Mononuclear cell (primary cell): ENCODE measurements around the gene JADE2. TPM values are rescaled to one million over a fixed set of nuclear protein-coding genes. Genes with fewer than 3 reads are reported as not detected.
"Not testable (repeated sequence)": the region's sequence is repeated elsewhere in the genome, so short reads cannot be mapped to it uniquely, and the experiment has no call there.

Experiments used
- H3K27me3 ChIP-seq: 2 replicates; pipeline ENCODE4 v1.6.0; 2011; ENCODE audit warnings: low read length, control low read depth; ENCODE audit not compliant: insufficient read depth
- H3K4me1 ChIP-seq: 2 replicates; pipeline ENCODE4 v1.5.1; 2011; ENCODE audit warnings: mild to moderate bottlenecking, low read length, control low read depth; ENCODE audit not compliant: insufficient read depth
- H3K4me3 ChIP-seq: 2 replicates; pipeline ENCODE4 v1.5.1; 2011; ENCODE audit warnings: mild to moderate bottlenecking, low read length, moderate library complexity
- H3K9me3 ChIP-seq: 2 replicates; pipeline ENCODE4 v1.5.1; 2011; ENCODE audit warnings: low read depth, mild to moderate bottlenecking, control low read depth, low read length
- total RNA-seq: library from RNA; depleted of rRNA; stranded (reverse); fragments of >200 nt; gene quantifications from one replicate; pipeline ENCODE4 v1.2.3, GENCODE V29; 2012

Gene JADE2
- total RNA-seq, 1 donor, result 51.3 TPM

DNA sequence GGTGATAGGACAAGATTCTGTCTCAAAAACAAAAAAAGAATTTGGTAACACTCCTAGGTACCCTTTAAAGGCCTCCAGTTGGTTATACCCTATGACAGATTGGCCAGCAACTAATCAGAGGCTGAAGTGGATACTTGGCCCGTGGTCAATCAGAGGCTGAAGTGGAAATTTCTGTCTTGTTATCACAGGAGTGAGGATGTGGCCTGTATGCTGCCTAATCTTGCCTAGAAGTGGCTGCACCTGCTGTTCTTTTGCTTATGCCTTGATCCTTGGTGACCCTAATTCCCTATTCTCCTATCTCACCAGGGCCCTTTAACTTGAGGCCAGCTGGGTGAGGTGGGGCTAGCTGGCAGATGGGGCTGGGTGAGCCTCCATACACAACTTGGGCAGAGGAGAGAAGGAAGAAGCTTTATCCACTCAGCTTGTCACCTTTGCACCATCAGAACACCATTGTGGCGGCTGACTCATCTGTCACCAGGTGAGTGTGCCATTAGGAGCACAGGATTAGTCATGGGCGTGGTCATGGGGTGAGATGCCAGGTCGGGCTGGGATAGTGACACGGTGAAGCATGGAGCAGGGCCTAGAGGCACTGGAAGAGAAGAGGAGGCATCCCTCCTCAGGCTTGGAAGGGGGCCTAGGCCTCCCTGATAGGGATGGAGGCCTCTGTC, 65.7 kb downstream of the JADE2 start:
- Histone ChIP-seq H3K9me3 (no peaks in the 10 kb centered on the region), H3K27me3 (no peaks in the 10 kb centered on the region), H3K4me1 (peaks cover 6% of the 10 kb centered on the region), H3K4me3 (no peak overlapping the region)

DNA sequence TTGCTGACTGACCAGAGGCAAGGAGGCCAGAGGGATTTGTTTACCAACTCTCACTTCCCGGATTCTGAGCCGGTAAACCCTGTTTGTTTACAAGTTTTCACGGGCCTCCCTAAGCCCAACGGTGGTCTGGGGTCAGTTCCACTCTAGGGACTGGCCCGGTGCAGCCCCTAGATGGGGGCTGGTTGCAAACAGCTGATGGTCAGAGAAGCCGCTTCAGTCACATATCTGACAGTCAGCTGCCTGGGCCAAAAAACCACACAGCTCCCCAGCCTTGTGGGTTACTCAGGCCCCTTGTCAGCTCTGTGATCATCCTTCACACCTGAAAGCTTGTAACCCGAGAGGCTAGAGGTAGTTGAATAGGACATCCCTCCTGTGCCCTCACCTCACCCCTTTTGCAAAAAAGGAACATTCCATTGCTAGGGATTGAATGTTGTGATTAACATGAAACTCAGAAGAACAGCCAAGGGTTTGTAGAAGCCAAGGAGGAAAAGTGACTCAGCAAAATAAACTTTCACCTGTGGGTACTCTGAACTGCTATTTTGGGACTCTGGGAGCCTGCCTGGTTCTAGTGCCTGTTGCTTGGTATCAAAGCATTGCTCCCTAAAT, 66.8 kb downstream of the JADE2 start:
- Histone ChIP-seq H3K27me3 (no peaks in the 10 kb centered on the region), H3K4me1 (peaks cover under 1% of the 10 kb centered on the region), H3K4me3 (no peak overlapping the region), H3K9me3 (no peaks in the 10 kb centered on the region)

DNA sequence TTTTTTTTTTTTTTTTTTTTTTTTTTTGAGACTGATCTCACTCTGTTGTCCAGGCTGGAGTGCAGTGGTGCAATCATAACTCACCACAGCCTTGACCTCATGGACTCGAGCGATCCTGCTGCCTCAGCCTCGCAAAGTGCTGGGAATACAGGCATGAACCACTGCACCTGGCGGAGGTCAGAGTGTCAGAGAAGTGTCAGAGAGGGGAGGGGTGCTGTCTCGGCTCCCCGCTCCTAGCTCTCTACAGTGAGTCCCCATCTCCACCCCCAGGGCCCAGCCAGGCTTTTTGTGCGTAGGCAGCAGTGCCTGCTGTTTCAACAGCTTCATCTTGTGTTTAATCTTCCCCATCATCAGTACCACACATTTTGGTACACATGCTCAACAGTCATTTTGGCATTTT, 68.9 kb downstream of the JADE2 start:
- Histone ChIP-seq H3K27me3 (no peaks in the 10 kb centered on the region), H3K9me3 (no peaks in the 10 kb centered on the region), H3K4me3 (no peak overlapping the region), H3K4me1 (no peaks in the 10 kb centered on the region)

DNA sequence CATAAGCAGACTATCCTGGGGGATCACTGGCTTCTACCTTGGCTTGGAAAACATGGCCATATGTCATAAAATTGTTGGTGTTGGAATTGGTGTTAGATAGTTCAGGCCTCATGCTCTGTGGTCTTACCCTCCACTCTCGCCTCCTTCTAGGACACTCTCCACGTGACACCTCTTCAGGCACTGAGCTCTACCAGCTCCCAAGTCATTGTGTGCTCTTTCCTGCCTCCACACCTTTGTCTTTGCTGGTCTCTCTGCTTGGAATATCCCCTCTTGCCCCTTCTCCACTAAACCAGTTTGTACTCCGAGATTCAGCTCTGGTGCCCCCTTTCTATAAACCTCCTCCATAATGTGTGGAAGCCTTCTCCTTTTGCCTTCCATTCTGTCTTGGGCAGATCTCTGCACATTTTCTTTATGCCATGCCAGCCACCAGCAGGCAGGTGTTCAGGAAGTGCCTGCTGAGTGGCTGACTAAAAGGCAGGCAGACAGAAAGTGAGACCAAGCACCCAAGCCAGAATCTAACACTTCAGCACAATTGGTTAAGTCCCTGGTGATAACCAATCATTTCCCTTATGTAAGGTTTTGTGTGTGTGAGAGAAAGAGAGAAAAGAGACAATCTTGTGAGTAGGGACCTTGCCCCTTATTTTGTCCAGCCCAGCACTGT, 69.5 kb downstream of the JADE2 start:
- H3K27me3 ChIP-seq, result no peaks in the 10 kb centered on the region
- H3K9me3 ChIP-seq, result no peaks in the 10 kb centered on the region
- no peaks in the 10 kb centered on the region for H3K4me1 ChIP-seq
- H3K4me3 ChIP-seq, result no peak overlapping the region

DNA sequence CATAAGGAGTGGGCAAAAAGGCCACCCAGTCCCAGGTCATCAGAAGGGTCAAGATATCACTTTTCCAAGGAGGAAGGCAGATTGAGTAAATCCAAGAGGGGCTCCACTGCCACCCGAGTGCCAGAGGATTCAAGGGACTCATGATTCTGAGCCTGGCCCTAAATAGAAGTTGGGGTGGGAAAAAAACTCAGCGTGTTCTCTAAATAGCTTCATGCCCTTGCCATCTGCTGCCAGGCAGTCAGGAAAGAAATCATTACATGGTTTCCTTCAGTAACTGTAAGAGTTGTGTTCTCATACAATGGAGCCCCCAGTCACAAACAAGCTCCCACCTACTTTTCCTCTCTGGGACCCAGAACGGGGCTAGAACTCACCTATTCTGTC, 70.0 kb downstream of the JADE2 start:
- Histone ChIP-seq H3K27me3 (no peaks in the 10 kb centered on the region), H3K9me3 (no peaks in the 10 kb centered on the region), H3K4me3 (no peak overlapping the region), H3K4me1 (no peaks in the 10 kb centered on the region)

DNA sequence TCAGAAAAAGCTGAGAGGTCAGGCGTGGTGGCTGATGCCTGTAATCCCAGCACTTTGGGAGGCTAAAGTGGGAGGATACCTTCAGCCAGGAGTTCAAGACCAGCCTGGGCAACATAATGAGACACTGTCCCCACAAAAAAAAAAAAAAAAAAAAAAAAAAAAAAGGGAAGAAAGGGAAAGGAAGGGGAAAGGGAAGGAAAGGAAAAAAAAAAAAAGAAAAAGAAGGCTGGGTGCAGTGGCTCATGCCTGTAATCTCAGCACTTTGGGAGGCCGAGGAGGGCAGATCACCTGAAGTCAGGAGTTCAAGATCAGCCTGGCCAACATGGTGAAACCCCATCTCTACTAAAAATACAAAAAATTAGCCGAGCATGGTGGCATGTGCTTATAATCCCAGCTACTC, 74.3 kb downstream of the JADE2 start:
- H3K4me1 ChIP-seq, H3K4me3 ChIP-seq, H3K9me3 ChIP-seq, H3K27me3 ChIP-seq: not testable (repeated sequence)

DNA sequence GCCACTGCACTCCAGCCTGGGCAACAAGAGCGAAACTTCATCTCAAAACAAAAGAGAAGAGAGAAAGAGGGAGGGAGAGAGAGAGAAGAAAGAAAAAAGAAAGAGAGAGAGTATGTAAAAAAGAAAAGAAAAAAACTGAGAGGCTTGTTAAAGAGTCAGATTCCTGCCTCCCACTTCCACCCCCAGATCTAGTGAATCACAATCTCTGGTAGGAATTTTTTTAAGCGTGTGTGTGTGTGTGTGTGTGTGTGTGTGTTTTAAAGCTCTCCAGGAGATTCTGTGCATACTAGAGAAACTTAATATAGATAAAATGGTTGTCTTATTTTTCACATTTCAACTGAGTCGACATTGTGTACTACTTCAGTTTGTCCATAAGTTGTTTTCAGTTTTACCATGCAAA, 75.1 kb downstream of the JADE2 start:
- no peaks in the 10 kb centered on the region for H3K27me3 ChIP-seq
- H3K4me1 ChIP-seq, result no peaks in the 10 kb centered on the region
- no peaks in the 10 kb centered on the region for H3K9me3 ChIP-seq
- no peak overlapping the region for H3K4me3 ChIP-seq

DNA sequence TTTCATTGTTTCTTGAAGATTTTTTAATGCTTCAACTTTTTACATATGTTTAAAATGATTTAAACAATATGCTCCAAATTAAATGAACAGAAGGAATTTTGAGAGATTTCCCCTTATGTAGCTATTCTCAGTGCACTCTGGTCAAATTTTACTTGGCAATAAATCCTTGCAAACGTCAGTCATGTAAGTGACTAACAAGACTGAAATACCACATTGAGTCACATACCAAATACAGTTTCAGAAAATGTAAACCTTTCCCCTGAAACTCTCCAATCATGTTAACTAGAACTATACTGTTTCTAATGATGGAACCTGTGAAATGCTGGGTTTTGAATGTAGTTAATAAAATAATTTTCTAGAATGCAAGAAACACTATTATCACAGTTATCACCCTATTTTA, 77.6 kb downstream of the JADE2 start:
- Histone ChIP-seq H3K4me3 (no peak overlapping the region), H3K27me3 (no peaks in the 10 kb centered on the region), H3K9me3 (no peaks in the 10 kb centered on the region), H3K4me1 (no peaks in the 10 kb centered on the region)

DNA sequence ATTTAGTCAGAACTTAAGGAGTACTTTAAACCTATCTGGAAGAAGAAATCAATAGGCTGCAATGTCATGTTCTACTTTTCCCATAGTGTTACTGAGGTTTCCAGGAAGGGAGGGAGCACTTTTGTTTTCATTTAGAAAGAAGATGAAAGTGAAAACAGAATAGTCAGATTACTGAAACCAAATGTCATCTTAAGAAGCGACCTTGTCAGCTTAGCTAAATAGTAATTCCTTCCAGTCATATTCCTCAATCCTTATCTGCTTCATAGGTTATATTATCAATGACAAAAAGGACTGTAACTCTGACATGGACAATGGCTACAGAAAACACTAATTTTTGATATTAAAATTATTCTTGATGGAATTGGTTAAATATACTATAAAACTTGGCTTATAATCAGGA, 79.4 kb downstream of the JADE2 start:
- no peaks in the 10 kb centered on the region for H3K9me3 ChIP-seq
- no peaks in the 10 kb centered on the region for H3K27me3 ChIP-seq
- no peak overlapping the region for H3K4me3 ChIP-seq
- no peaks in the 10 kb centered on the region for H3K4me1 ChIP-seq

DNA sequence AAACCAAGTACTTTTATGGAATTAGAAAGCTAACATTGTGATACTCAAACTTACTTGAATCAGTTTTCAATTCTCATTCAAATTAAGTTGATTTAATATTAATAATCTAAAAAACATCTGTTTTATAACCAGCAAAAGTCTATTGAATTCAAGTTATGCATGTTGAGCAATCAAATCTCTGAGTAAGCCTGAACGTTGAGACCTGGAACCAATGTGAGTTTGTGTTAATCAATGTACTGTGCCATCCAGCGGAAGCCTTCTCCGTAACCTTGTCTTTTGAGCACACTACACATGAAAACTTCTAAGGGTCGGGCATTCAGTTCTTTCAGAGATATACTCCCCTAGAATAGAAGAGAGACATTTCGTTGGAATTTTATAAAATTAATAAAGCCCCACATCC, 81.3 kb downstream of the JADE2 start:
- no peaks in the 10 kb centered on the region for H3K4me1 ChIP-seq
- no peaks in the 10 kb centered on the region for H3K27me3 ChIP-seq
- H3K4me3 ChIP-seq, result no peak overlapping the region
- no peaks in the 10 kb centered on the region for H3K9me3 ChIP-seq

DNA sequence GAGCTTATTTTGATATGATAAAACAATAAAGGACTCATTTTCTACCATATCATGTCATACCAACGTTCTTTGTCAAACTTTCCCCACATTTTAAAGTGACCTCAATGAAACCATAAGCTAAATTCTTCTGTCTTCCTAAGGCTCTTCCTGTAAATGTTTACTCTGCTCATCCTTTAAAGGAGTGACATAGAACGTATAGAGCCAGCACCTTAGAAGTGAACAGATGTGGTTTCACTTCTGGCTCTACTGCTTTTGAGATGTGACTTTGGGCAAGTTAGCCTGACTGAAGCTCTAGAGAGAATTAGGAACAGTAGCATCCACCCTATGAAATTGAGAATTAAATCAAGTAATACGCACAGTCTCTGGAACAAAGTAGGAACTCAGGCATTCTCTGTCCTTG, 83.1 kb downstream of the JADE2 start:
- Histone ChIP-seq H3K9me3 (no peaks in the 10 kb centered on the region), H3K27me3 (no peaks in the 10 kb centered on the region), H3K4me1 (no peaks in the 10 kb centered on the region), H3K4me3 (no peak overlapping the region)

DNA sequence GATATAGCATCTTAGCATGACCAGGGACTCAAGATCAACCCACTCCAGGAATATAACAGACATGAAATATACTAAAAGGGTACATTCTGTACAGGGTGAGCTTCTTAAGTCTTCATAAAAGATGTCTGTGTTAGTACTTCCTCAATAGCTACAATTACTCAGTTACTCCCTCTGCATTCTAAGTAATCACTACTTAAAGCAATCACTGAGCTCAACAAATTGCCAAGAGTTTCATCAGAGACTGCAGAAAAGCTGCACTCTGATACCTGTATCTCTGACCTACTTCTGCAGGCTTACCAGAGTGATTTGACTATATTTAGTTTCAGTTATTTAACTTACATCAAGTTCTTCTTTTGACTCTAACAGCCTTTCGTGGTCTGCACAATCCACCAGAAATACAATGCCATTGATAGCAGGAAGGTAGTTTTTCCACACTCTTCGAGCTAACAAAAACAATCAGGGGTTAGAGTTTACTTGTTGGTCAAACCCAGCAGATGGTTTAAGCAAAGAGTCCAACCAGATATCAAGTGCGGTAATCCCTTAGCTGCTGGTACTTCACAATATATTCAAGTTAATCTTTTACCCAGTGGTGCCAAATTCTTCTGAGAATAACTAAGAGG, 83.9 kb downstream of the JADE2 start:
- H3K4me3 ChIP-seq, result no peak overlapping the region
- no peaks in the 10 kb centered on the region for H3K9me3 ChIP-seq
- H3K4me1 ChIP-seq, result no peaks in the 10 kb centered on the region
- no peaks in the 10 kb centered on the region for H3K27me3 ChIP-seq

DNA sequence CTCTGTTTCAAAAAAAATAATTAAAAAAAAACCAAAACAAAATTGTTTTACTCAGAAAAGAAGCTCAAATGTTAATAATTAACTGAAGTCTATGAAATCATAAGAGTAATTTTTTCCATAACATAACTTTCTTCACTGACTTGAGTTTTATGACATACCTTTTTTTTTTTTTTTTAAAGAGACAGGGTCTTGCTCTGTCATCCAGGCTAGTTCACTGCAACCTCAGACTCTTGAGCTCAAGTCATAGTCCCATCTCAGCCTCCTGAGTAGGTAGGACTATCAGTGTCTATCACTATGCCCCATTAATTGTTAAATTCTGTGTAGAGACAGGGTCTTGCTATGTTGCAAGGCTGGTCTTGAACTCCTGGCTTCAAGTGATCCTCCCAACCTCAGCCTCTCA, 85.3 kb downstream of the JADE2 start:
- Histone ChIP-seq H3K4me1 (no peaks in the 10 kb centered on the region), H3K9me3 (no peaks in the 10 kb centered on the region), H3K4me3 (no peak overlapping the region), H3K27me3 (no peaks in the 10 kb centered on the region)

DNA sequence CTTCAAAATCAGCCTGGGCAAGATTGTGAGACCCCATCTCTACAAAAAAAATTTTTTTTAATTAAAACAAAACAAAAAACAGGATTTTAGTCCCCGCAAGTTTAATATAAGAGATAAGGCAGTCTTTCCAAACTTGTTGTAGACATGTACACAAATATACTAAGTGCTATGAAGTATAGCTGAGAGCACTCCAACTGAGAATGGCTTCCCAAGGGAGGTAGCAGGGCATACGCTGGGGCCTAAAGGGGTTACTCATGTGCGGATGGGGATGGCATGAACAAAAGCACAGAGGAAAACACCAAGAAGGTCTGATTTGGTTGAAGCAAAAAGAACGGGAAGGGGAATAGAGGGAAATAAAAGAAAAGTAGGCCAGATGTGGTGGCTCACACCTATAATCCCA, 86.0 kb downstream of the JADE2 start:
- H3K4me1 ChIP-seq, result no peaks in the 10 kb centered on the region
- no peaks in the 10 kb centered on the region for H3K9me3 ChIP-seq
- H3K4me3 ChIP-seq, result no peak overlapping the region
- no peaks in the 10 kb centered on the region for H3K27me3 ChIP-seq

DNA sequence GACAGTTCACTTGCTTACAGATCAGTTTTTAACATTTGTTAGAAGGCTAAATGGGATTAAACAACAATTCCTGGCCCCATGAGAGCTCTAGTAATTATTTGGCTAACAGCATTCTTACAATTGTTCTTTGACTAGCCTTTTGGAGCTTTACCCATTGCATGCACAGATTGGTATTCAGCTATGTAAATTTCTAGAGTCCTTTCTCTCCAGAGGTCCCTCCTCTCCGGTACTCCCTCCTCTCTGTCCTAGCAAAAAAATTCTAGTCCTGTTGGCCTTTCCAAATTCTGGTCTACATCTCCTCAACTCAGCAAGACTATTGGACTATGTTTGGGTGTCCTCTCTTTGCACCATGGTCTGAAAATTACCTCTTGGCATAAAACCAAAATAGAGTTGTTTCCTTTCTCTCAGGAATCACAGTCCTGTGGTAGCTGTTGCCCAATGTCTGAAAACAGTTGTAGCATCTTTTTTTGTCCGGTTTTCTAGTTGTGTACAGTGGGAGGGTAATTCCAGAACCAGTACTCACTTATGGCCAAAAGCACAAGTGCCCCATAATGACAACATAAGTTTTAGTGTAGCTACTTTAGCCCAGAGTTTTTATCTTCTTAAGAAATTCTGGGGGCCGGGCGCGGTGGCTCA, 89.1 kb downstream of the JADE2 start:
- Histone ChIP-seq H3K4me1 (no peaks in the 10 kb centered on the region), H3K9me3 (no peaks in the 10 kb centered on the region), H3K27me3 (no peaks in the 10 kb centered on the region), H3K4me3 (no peak overlapping the region)
